ENCODE data around the gene APMAP. TPM values are rescaled to one million over a fixed set of nuclear protein-coding genes. Genes with fewer than 3 reads are reported as not detected.

APMAP gene
- total and polyA plus RNA-seq, 9 of the 15 experiments (the other 6 are each of a cell fraction or from before 2014, with no cell fraction given) = 6.7 to 18.2 (median 14.4) TPM

DNA sequence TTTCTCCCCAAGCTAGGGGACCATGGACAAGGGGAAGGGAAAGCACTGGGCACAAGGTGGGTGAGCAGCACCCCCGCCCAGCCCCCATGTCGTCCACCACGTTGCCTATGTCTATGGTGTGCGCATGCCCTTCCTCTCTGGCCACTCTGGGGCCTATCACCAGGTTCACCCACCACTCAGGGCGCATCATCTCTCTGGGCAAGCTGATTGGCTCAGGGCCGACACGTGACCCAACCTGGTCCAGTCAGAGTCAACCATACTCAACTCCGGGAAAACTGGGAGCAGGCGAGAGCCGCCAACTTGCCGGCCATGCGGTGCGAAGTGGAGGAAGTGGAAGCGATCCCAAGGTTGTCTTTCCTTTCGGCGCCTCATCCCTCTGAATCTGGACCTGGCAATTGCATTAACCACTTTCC, 39.5 kb upstream of the APMAP start (continued):
- TF ChIP-seq, protein P1, sequence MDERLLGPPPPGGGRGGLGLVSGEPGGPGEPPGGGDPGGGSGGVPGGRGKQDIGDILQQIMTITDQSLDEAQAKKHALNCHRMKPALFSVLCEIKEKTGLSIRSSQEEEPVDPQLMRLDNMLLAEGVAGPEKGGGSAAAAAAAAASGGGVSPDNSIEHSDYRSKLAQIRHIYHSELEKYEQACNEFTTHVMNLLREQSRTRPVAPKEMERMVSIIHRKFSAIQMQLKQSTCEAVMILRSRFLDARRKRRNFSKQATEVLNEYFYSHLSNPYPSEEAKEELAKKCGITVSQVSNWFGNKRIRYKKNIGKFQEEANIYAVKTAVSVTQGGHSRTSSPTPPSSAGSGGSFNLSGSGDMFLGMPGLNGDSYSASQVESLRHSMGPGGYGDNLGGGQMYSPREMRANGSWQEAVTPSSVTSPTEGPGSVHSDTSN (CRISPR knock-in tag; IDR thresholded peaks at IDR 0.05; ENCODE audit: low read depth) = no peak
- TF ChIP-seq, protein P1 (tag; conservative IDR thresholded peaks at IDR 0.05; ENCODE audit: low read depth) = no peak
- no peak for TF ChIP-seq TAF1 (IDR thresholded peaks at IDR 0.05; ENCODE audit: control insufficient read depth, extremely low read depth, insufficient read depth, low read length, severe bottlenecking)
- no peak for TF ChIP-seq SRSF7 (optimal IDR thresholded peaks at IDR 0.05; ENCODE audit: low read depth, low read length)
- TF ChIP-seq ZC3H8 (IDR thresholded peaks at IDR 0.05) = no peak
- TF ChIP-seq, protein P2, sequence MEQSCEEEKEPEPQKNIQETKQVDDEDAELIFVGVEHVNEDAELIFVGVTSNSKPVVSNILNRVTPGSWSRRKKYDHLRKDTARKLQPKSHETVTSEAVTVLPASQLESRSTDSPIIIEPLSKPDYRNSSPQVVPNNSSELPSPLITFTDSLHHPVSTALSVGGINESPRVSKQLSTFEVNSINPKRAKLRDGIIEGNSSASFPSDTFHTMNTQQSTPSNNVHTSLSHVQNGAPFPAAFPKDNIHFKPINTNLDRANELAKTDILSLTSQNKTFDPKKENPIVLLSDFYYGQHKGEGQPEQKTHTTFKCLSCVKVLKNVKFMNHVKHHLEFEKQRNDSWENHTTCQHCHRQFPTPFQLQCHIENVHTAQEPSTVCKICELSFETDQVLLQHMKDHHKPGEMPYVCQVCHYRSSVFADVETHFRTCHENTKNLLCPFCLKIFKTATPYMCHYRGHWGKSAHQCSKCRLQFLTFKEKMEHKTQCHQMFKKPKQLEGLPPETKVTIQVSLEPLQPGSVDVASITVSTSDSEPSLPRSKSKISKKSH (CRISPR knock-in tag; IDR thresholded peaks at IDR 0.05) = no peak
- TF ChIP-seq HEY1 (CRISPR knock-in tag; IDR thresholded peaks at IDR 0.05; ENCODE audit: borderline replicate concordance) = no peak
- TF ChIP-seq SMAD3 (CRISPR knock-in tag; conservative IDR thresholded peaks at IDR 0.05) = no peak
- no peak for TF ChIP-seq FOXJ3 (CRISPR knock-in tag; IDR thresholded peaks at IDR 0.05)
- TF ChIP-seq ZNF133 (CRISPR knock-in tag; IDR thresholded peaks at IDR 0.05) = no peak
- TF ChIP-seq TARDBP (IDR thresholded peaks at IDR 0.05) = no peak
- TF ChIP-seq FOXK2 (conservative IDR thresholded peaks at IDR 0.05 in 1 of 2, IDR thresholded peaks at IDR 0.05 in 1 of 2; ENCODE audit: low read depth in 2 of 2) = no peak
- TF ChIP-seq POLR2B (IDR thresholded peaks at IDR 0.05; ENCODE audit: low read depth, partially characterized antibody) = no peak
- TF ChIP-seq FOS (IDR thresholded peaks at IDR 0.05; ENCODE audit: extremely low read depth, insufficient read length) = peak; percentile 7
- TF ChIP-seq L3MBTL2 (IDR thresholded peaks at IDR 0.05) = 0 out of 2 replicates have a peak, but pooled peaks have one; percentile 24
- TF ChIP-seq NFYB (IDR thresholded peaks at IDR 0.05; ENCODE audit: extremely low read depth, insufficient read length) = peak; percentile 71
- TF ChIP-seq CCNT2 (IDR thresholded peaks at IDR 0.05; ENCODE audit: borderline replicate concordance, extremely low read depth, insufficient read length, low read depth, low read length) = no peak
- no peak for TF ChIP-seq LARP7 (IDR thresholded peaks at IDR 0.05)
- TF ChIP-seq ZNF583 (CRISPR knock-in tag; IDR thresholded peaks at IDR 0.05) = no peak
- no peak for TF ChIP-seq PYGO2 (tag; IDR thresholded peaks at IDR 0.05)
- TF ChIP-seq, protein P3, sequence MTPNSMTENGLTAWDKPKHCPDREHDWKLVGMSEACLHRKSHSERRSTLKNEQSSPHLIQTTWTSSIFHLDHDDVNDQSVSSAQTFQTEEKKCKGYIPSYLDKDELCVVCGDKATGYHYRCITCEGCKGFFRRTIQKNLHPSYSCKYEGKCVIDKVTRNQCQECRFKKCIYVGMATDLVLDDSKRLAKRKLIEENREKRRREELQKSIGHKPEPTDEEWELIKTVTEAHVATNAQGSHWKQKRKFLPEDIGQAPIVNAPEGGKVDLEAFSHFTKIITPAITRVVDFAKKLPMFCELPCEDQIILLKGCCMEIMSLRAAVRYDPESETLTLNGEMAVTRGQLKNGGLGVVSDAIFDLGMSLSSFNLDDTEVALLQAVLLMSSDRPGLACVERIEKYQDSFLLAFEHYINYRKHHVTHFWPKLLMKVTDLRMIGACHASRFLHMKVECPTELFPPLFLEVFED (CRISPR knock-in tag; conservative IDR thresholded peaks at IDR 0.05) = no peak
- TF ChIP-seq ZNF239 (CRISPR knock-in tag; IDR thresholded peaks at IDR 0.05) = no peak
- TF ChIP-seq, protein P4, sequence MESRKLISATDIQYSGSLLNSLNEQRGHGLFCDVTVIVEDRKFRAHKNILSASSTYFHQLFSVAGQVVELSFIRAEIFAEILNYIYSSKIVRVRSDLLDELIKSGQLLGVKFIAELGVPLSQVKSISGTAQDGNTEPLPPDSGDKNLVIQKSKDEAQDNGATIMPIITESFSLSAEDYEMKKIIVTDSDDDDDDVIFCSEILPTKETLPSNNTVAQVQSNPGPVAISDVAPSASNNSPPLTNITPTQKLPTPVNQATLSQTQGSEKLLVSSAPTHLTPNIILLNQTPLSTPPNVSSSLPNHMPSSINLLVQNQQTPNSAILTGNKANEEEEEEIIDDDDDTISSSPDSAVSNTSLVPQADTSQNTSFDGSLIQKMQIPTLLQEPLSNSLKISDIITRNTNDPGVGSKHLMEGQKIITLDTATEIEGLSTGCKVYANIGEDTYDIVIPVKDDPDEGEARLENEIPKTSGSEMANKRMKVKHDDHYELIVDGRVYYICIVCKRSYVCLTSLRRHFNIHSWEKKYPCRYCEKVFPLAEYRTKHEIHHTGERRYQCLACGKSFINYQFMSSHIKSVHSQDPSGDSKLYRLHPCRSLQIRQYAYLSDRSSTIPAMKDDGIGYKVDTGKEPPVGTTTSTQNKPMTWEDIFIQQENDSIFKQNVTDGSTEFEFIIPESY (CRISPR knock-in tag; IDR thresholded peaks at IDR 0.05) = no peak
- no peak for TF ChIP-seq NR1H2 (CRISPR knock-in tag; IDR thresholded peaks at IDR 0.05)

Measured in K562 (cell line).